ENCODE results near the gene DYNC1I1. TPM values are rescaled to one million over a fixed set of nuclear protein-coding genes. Genes with fewer than 3 reads are reported as not detected.

The DYNC1I1 gene
- total and polyA plus RNA-seq, 2 of the 13 experiments (the other 11 are each of a cell fraction or from before 2014, with no cell fraction given): not detected

GRCh38 chr7:95976369-95977060 lies 204.2 kb downstream of the DYNC1I1 start:
- Histone ChIP-seq H3K4me1 (ENCODE audit: insufficient read depth, low read length) (no peaks in the 10 kb centered on the region), H3K27ac (ENCODE audit: extremely low read length, insufficient read depth, low read length) (no peak overlapping the region), H3K79me2 (ENCODE audit: insufficient read depth, low read length) (no peaks in the 10 kb centered on the region), H3K36me3 (replicated peaks in 1 of 2; ENCODE audit: control insufficient read depth in 1 of 2, insufficient read depth in 2 of 2, low read length in 2 of 2) (no peaks in the 10 kb centered on the region), H3K9me3 (ENCODE audit: low read length) (no peaks in the 10 kb centered on the region), H2AFZ (ENCODE audit: low read length) (no peak overlapping the region), H3K4me2 (ENCODE audit: low read depth, low read length) (no peak overlapping the region), H3K9ac (ENCODE audit: insufficient read depth, low read depth, low read length) (no peak overlapping the region), H3K27me3 (ENCODE audit: control insufficient read depth in 1 of 2, insufficient read depth in 2 of 2, low read length in 2 of 2) (peaks cover 0 to 3% of the 10 kb centered on the region in 2 experiments; a peak in 2 of 5 replicates), H4K20me1 (ENCODE audit: insufficient read depth, low read length) (no peaks in the 10 kb centered on the region), H3K4me3 (replicated peaks in 1 of 3; ENCODE audit: insufficient read depth in 1 of 3, low read depth in 2 of 3, low read length in 3 of 3) (no peak overlapping the region)
- 3% methylated on average over 4 of the region's 4 CpGs for WGBS (ENCODE audit: low lambda C conversion rate)
- DNase-seq (ENCODE audit: low spot score) (no peak), FAIRE-seq (no peak), ATAC-seq (no peak)
- no peak for TF ChIP-seq RFXANK (CRISPR knock-in tag; IDR thresholded peaks at IDR 0.05)
- TF ChIP-seq ZFAT (CRISPR knock-in tag; conservative IDR thresholded peaks at IDR 0.05): no peak
- no peak for TF ChIP-seq SIN3B (IDR thresholded peaks at IDR 0.05; ENCODE audit: low read length)
- no peak for TF ChIP-seq ZNF547 (CRISPR knock-in tag; IDR thresholded peaks at IDR 0.05)
- no peak for TF ChIP-seq MAFK (conservative IDR thresholded peaks at IDR 0.05 in 1 of 2, IDR thresholded peaks at IDR 0.05 in 1 of 2; ENCODE audit: low read length in 2 of 2)
- TF ChIP-seq TBL1XR1 (IDR thresholded peaks at IDR 0.05; ENCODE audit: borderline replicate concordance, low read length, partially characterized antibody): no peak
- no peak for TF ChIP-seq ZBTB49 (CRISPR knock-in tag; IDR thresholded peaks at IDR 0.05; ENCODE audit: borderline replicate concordance)
- no peak for TF ChIP-seq ZNF770 (CRISPR knock-in tag; IDR thresholded peaks at IDR 0.05)
- no peak for TF ChIP-seq USF2 (IDR thresholded peaks at IDR 0.05; ENCODE audit: low read depth, low read length)
- no peak for TF ChIP-seq USF2 (CRISPR knock-in tag; IDR thresholded peaks at IDR 0.05; ENCODE audit: borderline replicate concordance)
- no peak for TF ChIP-seq SRY (CRISPR knock-in tag; IDR thresholded peaks at IDR 0.05)
- no peak for TF ChIP-seq ZNF704 (CRISPR knock-in tag; IDR thresholded peaks at IDR 0.05; ENCODE audit: borderline replicate concordance)
- no peak for TF ChIP-seq ZNF891 (CRISPR knock-in tag; IDR thresholded peaks at IDR 0.05)
- no peak for TF ChIP-seq SCMH1 (CRISPR knock-in tag; IDR thresholded peaks at IDR 0.05; ENCODE audit: borderline replicate concordance)
- no peak for TF ChIP-seq ZSCAN5A (CRISPR knock-in tag; IDR thresholded peaks at IDR 0.05; ENCODE audit: borderline replicate concordance)
- intact Hi-C loops (cut with micrococcal nuclease; ENCODE audit: unreplicated experiment): no loop called here
- BruUV-seq (replicated peaks): no TSS peak
- CTCF ChIA-PET (ENCODE audit: low intra/inter-chr PET ratio, low total read pairs): no interaction called here
- in situ Hi-C loops (cut with HindIII; ENCODE audit: extremely low pct_ligation_motif_present, low pct_unique_long_range_greater_than_20kb): no loop called here
- POLR2A ChIA-PET: no interaction called here

Measured in HepG2 (cell line).